22Rv1 (cell line): ENCODE data around the gene BYSL.

Experiments used
- CTCF ChIP-seq: fragments of 450-650 bp; IDR thresholded peaks from 2 replicates; pipeline ENCODE4 v1.5.1; 2017; ENCODE audit warnings: mild to moderate bottlenecking
- ZFX ChIP-seq: fragments of 450-650 bp; IDR thresholded peaks from 2 replicates; pipeline ENCODE4 v1.6.1; 2017; ENCODE audit warnings: antibody characterized with exemption, borderline replicate concordance

GRCh38 chr6:41887331-41887751 lies 34.0 kb upstream of the BYSL start:
- TF ChIP-seq CTCF: no peak
- TF ChIP-seq ZFX: no peak
